WI38 (cell line): ENCODE results near the gene PTPRC.

Experiments used
- H3K4me3 ChIP-seq: 2 replicates; pipeline ENCODE4 v1.5.1; 2011; ENCODE audit warnings: low read depth, mild to moderate bottlenecking, control low read depth, low read length
- TF ChIP-seq, protein P1 (sequence below): IDR thresholded peaks from 2 replicates; pipeline ENCODE4 v1.5.1; 2012; ENCODE audit warnings: low read depth, mild to moderate bottlenecking, control low read depth, low read length

The PTPRC gene

DNA sequence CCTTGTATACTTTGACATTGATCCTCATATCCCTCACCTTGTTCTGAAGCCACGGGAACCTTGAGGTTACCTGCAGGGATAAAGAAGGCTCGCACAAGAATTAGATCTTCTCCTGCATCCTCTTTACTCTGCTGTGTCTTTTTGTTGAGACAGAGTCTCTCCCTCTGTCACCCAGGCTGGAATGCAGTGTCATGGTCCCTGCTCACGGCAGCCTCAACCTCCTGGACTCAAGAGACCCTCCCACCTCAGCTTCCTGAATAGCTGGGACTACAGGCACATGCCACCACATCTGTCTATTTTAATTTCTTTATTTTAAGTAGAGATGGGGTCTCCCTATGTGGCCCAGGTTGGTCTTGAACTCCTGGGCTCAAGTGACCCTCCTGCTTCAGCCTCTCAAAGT lies 134.7 kb downstream of the PTPRC start:
- no peak overlapping the region for H3K4me3 ChIP-seq
- TF ChIP-seq, protein P1, sequence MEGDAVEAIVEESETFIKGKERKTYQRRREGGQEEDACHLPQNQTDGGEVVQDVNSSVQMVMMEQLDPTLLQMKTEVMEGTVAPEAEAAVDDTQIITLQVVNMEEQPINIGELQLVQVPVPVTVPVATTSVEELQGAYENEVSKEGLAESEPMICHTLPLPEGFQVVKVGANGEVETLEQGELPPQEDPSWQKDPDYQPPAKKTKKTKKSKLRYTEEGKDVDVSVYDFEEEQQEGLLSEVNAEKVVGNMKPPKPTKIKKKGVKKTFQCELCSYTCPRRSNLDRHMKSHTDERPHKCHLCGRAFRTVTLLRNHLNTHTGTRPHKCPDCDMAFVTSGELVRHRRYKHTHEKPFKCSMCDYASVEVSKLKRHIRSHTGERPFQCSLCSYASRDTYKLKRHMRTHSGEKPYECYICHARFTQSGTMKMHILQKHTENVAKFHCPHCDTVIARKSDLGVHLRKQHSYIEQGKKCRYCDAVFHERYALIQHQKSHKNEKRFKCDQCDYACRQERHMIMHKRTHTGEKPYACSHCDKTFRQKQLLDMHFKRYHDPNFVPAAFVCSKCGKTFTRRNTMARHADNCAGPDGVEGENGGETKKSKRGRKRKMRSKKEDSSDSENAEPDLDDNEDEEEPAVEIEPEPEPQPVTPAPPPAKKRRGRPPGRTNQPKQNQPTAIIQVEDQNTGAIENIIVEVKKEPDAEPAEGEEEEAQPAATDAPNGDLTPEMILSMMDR: no peak

- no peak overlapping the region for H3K4me3 ChIP-seq
- TF ChIP-seq, protein P1: no peak
Observed at GRCh38 chr1:198774421-198774820, 135.6 kb downstream of the PTPRC start.

DNA sequence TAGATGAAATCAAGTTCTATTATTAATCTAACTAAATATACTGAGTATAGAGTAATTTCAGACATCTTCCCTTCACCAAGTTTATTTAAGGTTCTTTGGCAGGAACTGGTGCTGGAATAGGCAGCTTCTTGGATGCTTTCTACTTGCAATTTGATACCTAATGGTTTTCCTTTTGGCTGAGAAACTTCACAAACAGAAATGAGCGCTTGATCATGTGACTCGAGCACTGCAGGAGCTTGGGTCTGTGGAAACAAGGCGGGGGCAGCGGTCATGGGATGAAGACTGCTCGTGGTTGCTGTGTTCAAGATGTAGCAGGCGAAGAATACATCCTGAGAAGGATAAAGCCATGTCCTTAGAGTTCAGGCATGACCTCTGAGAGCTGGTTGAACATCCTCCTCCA lies 136.8 kb downstream of the PTPRC start:
- no peak overlapping the region for H3K4me3 ChIP-seq
- TF ChIP-seq, protein P1: no peak

DNA sequence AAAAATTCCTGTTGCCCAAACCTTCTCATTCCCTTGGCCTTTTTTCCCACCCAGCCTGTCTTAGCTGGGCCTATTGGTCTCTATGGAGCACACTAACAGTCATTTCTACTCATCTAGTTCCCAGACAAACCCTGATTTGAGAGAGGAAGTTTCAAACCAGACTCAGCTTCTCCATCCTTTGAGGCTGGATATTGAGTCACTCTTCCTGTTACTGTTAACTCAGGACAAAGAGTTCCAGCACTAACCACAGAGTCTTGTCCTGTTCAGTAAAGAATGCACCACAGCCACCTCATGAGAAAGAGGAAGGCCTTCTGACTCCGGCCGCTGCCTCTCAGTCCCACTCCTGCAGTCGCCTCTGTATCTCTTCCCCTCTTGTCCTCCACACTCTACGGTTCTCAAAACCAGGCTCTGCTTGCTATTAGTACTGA lies 137.8 kb downstream of the PTPRC start:
- TF ChIP-seq, protein P1: no peak
- no peak overlapping the region for H3K4me3 ChIP-seq

- H3K4me3 ChIP-seq: no peak overlapping the region
- TF ChIP-seq, protein P1: no peak
Observed at GRCh38 chr1:198778049-198778448, 139.2 kb downstream of the PTPRC start.

DNA sequence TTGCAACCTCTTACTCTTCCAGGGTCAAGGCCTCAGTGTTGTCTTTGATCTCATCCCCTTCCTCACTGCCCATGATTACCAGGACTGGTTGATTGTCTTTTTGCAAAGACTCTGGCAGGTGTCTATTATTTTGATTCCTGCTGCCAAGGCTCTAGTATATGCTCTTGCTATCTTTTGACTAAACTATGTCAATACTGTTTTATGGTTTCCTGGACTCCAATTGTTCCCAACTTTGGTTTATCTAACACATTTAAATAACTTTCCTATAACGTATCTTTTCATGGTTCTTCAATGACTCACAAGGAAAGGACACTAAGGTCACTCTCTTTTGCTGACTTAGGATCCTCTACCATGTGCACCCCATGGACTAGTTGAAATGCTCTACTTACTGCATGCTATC lies 141.5 kb downstream of the PTPRC start:
- TF ChIP-seq, protein P1: no peak
- H3K4me3 ChIP-seq: no peak overlapping the region

DNA sequence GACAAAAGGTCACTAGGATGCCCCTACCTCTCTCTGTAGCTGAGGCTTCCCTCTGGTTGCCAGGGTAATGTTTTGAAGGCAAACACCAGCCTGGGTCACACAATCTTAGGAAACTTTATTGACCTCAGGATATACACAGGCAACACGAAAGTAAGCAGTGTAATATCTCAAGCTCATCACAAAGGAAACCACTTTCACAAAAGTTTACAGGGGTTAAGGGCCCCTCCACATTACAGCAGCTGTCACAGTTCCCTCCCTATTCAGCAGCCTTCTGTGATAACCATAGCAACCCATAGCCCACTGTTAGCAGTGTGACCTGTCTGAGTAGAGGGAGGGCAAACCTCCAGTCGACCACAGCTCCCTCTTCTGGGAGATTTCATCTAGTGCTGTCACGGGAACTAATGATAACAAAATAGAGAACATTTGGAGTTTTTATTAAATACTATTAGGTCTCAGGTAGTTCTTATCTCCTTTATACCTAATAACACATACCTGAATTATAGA lies 149.8 kb downstream of the PTPRC start:
- no peak overlapping the region for H3K4me3 ChIP-seq
- TF ChIP-seq, protein P1: no peak
